OCI-LY3 (cell line): Measurements from ENCODE around the gene ZNF618.

Source experiments
- H2AFZ ChIP-seq: fragments of 200-600, 300-600 bp; shearing (Covaris generic); 2 replicates; pipeline ENCODE4 v1.6.0; 2014; ENCODE audit warnings: antibody characterized with exemption, low read depth, low read length
- H3K27ac ChIP-seq: fragments of 200-600, 300-600 bp; sonication (generic); 2 replicates; pipeline ENCODE4 v1.5.1; 2014; ENCODE audit warnings: mild to moderate bottlenecking, low read length, moderate library complexity, mixed read lengths
- H3K27me3 ChIP-seq: fragments of 200-600, 300-600 bp; sonication (generic); 2 replicates; pipeline ENCODE4 v1.6.1; 2014; ENCODE audit warnings: low read depth, low read length, mixed read lengths
- H3K36me3 ChIP-seq: fragments of 200-600, 300-600 bp; sonication (generic); replicated peaks from 2 replicates; pipeline ENCODE3; 2014; ENCODE audit warnings: low read depth, low read length, mixed read lengths
- H3K4me1 ChIP-seq: fragments of 300-600, 200-600 bp; sonication (generic); 2 replicates; pipeline ENCODE4 v1.6.1; 2014; ENCODE audit warnings: low read length, mixed read lengths
- H3K4me2 ChIP-seq: fragments of 200-600, 300-600 bp; sonication (generic); 2 replicates; pipeline ENCODE4 v1.6.1; 2014; ENCODE audit warnings: low read length, mixed read lengths
- H3K4me3 ChIP-seq: fragments of 300-600, 200-600 bp; sonication (generic); 2 replicates; pipeline ENCODE4 v1.5.1; 2014; ENCODE audit warnings: antibody characterized with exemption, mild to moderate bottlenecking, low read length, moderate library complexity
- H3K79me2 ChIP-seq: fragments of 300-600, 200-600 bp; shearing (Covaris generic); 2 replicates; pipeline ENCODE4 v1.6.1; 2014; ENCODE audit warnings: mild to moderate bottlenecking, low read length, mixed read lengths
- H3K9ac ChIP-seq: fragments of 300-600, 200-600 bp; shearing (Covaris generic); 2 replicates; pipeline ENCODE4 v1.6.0; 2014; ENCODE audit warnings: mild to moderate bottlenecking, low read length, moderate library complexity
- H3K9me3 ChIP-seq: fragments of 200-600, 300-600 bp; shearing (Covaris generic); 2 replicates; pipeline ENCODE4 v1.6.1; 2014; ENCODE audit warnings: low read length, mixed read lengths; ENCODE audit not compliant: insufficient read depth
- H4K20me1 ChIP-seq: fragments of 200-600, 300-600 bp; sonication (generic); 2 replicates; pipeline ENCODE4 v1.6.1; 2016; ENCODE audit warnings: low read length, mixed read lengths; ENCODE audit not compliant: insufficient read depth
- EZH2phosphoT487 ChIP-seq: fragments of 200-600 bp; shearing (Covaris generic); IDR thresholded peaks from 2 replicates; pipeline ENCODE4 v1.6.1; 2018; ENCODE audit warnings: antibody characterized with exemption, mixed run types, low read depth
- TF ChIP-seq, protein P1 (sequence below): fragments of 200-600, 300-600 bp; sonication (generic); IDR thresholded peaks from 2 replicates; pipeline ENCODE4 v1.5.1; 2014; ENCODE audit warnings: antibody characterized with exemption, low read length, low read depth

The ZNF618 gene

DNA sequence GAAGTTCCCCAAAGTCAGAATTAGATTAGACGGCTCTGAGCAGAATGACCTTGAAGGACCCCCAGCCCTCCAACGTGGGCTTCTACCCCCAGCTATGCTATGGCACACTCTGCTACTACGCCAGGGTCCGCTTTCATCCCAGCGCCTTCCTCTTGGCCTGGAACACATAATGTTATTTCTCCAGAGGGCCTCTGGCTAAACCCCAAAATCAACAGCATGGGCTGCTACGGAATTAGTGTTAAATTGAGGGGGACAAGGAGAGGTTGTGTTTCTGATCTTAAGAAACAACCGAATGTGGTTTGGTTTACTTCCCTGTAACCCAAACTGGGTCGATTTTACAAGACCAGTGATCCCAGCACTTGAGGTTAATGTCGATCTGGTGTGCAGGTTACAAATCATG, 97.1 kb downstream of the ZNF618 start:
- H3K9me3 ChIP-seq: no peaks in the 10 kb centered on the region
- no peak overlapping the region for H3K9ac ChIP-seq
- H3K27me3 ChIP-seq: peaks cover 13% of the 10 kb centered on the region
- no peaks in the 10 kb centered on the region for H3K79me2 ChIP-seq
- no peak overlapping the region for H3K27ac ChIP-seq
- no peaks in the 10 kb centered on the region for H3K4me1 ChIP-seq
- H2AFZ ChIP-seq: no peak overlapping the region
- H3K4me2 ChIP-seq: no peak overlapping the region
- H3K4me3 ChIP-seq: no peak overlapping the region
- TF ChIP-seq, protein P1, sequence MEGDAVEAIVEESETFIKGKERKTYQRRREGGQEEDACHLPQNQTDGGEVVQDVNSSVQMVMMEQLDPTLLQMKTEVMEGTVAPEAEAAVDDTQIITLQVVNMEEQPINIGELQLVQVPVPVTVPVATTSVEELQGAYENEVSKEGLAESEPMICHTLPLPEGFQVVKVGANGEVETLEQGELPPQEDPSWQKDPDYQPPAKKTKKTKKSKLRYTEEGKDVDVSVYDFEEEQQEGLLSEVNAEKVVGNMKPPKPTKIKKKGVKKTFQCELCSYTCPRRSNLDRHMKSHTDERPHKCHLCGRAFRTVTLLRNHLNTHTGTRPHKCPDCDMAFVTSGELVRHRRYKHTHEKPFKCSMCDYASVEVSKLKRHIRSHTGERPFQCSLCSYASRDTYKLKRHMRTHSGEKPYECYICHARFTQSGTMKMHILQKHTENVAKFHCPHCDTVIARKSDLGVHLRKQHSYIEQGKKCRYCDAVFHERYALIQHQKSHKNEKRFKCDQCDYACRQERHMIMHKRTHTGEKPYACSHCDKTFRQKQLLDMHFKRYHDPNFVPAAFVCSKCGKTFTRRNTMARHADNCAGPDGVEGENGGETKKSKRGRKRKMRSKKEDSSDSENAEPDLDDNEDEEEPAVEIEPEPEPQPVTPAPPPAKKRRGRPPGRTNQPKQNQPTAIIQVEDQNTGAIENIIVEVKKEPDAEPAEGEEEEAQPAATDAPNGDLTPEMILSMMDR: no peak
- no peak for TF ChIP-seq EZH2phosphoT487
- H4K20me1 ChIP-seq: no peaks in the 10 kb centered on the region
- no peaks in the 10 kb centered on the region for H3K36me3 ChIP-seq

DNA sequence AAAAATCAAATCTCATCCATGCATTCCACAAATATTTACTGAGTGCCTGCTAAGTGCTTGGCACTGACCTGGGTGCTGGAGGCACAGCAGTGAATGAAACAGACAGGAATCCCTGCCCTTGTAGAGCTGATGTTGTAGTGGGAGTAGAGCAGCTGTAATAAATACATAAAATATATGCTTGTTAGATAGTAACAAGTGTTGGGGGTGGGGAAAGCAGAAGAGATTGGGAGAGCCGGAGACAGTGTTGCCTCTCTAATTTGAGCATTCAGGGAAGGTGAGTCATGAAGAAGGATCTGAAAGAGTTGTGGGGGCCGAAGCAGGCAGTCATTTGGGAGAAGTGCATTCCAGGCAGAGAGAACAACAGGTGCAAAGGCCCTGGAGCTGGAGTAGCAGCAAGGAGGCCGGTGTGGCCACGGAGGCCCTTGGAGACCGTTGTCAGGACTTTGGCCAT, 97.9 kb downstream of the ZNF618 start:
- Histone ChIP-seq H3K36me3 (no peaks in the 10 kb centered on the region), H3K9ac (no peak overlapping the region), H3K9me3 (no peaks in the 10 kb centered on the region), H3K4me3 (no peak overlapping the region), H3K4me2 (no peak overlapping the region), H4K20me1 (no peaks in the 10 kb centered on the region), H3K27me3 (peaks cover 17% of the 10 kb centered on the region), H3K27ac (no peak overlapping the region), H2AFZ (no peak overlapping the region), H3K79me2 (no peaks in the 10 kb centered on the region), H3K4me1 (no peaks in the 10 kb centered on the region)
- TF ChIP-seq EZH2phosphoT487: no peak
- TF ChIP-seq, protein P1: no peak

DNA sequence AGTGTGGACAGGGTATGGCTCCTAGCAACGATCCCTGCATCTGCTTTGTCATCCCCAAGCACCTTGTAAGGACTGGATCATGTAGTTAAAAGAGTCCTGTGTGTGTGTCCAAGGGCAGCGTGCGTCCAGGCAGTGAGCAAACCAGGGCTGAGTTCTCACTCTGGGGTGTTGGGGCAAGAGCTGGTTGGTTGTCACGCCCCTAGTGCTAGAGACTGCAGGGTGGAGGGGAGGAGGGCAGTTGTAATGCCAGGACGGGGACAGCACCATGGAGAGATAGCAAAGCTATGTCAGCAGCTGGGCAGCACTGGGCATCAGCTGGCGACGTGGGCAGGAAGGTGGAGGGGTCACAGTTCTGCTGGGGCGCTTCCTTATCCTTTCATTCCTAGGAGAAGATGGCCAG, 100.8 kb downstream of the ZNF618 start:
- no peak overlapping the region for H2AFZ ChIP-seq

DNA sequence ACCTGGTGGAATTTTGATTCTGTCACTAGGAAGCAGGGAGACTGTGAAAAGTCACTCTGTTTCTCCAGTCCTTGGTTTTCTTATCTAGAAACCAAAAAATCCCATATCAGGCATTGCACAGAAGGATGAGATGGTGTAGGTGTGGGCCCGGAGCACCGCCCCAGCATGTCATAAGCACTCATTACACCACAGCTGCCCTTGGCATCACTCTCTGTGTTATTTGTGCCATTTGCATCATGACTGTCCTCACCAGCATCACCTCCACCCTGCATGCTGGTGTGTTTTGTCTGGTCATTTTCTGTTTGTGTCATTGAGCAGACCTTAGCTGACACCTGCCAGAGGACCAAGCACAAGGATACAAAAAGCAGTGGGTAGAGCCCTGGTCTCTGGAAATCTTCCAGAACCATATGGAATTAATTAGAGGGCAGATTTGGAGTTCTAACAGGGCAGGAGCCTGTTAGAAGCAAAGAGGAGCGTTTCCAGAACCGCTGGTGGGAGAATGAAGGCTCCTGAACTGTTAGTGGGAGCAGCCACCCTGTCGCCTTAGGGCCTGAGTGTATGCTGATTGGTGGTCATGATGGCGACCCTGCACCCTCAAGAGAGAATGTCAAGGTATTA, 102.7 kb downstream of the ZNF618 start:
- Histone ChIP-seq H3K4me1 (no peaks in the 10 kb centered on the region), H2AFZ (no peak overlapping the region), H3K4me2 (no peak overlapping the region), H3K79me2 (no peaks in the 10 kb centered on the region), H3K9ac (no peak overlapping the region), H3K4me3 (no peak overlapping the region), H4K20me1 (no peaks in the 10 kb centered on the region), H3K9me3 (no peaks in the 10 kb centered on the region), H3K36me3 (no peaks in the 10 kb centered on the region), H3K27me3 (peaks cover 25% of the 10 kb centered on the region), H3K27ac (no peak overlapping the region)
- TF ChIP-seq, protein P1: no peak
- TF ChIP-seq EZH2phosphoT487: no peak

More for the DNA sequence above, 100.8 kb downstream of the ZNF618 start:
- no peak overlapping the region for H3K4me2 ChIP-seq
- TF ChIP-seq, protein P1: no peak
- TF ChIP-seq EZH2phosphoT487: no peak
- no peak overlapping the region for H3K9ac ChIP-seq
- H3K27ac ChIP-seq: no peak overlapping the region
- H3K36me3 ChIP-seq: no peaks in the 10 kb centered on the region
- H3K4me3 ChIP-seq: no peak overlapping the region
- H3K79me2 ChIP-seq: no peaks in the 10 kb centered on the region
- no peaks in the 10 kb centered on the region for H3K4me1 ChIP-seq
- no peaks in the 10 kb centered on the region for H4K20me1 ChIP-seq
- peaks cover 25% of the 10 kb centered on the region for H3K27me3 ChIP-seq
- H3K9me3 ChIP-seq: no peaks in the 10 kb centered on the region
